ENCODE data around the gene NMB. TPM values are rescaled to one million over a fixed set of nuclear protein-coding genes. Genes with fewer than 3 reads are reported as not detected.
A peak's percentile ranks its signal among the peaks of the same experiment; 100 is the strongest.

The NMB gene
- total and polyA plus RNA-seq, 2 of the 13 experiments (the other 11 are each of a cell fraction or from before 2014, with no cell fraction given), result 10.4 to 25.4 TPM

- Histone ChIP-seq H3K36me3 (replicated peaks in 1 of 2; ENCODE audit: control insufficient read depth in 1 of 2, insufficient read depth in 2 of 2, low read length in 2 of 2) (peaks cover 9 to 50% of the 10 kb centered on the region in 2 experiments), H3K9ac (ENCODE audit: insufficient read depth, low read depth, low read length) (no peak overlapping the region), H3K9me3 (ENCODE audit: low read length) (no peaks in the 10 kb centered on the region), H3K27ac (ENCODE audit: extremely low read length, insufficient read depth, low read length) (no peak overlapping the region), H3K27me3 (ENCODE audit: control insufficient read depth in 1 of 2, insufficient read depth in 2 of 2, low read length in 2 of 2) (no peaks in the 10 kb centered on the region), H3K4me1 (ENCODE audit: insufficient read depth, low read length) (no peaks in the 10 kb centered on the region), H3K79me2 (ENCODE audit: insufficient read depth, low read length) (no peaks in the 10 kb centered on the region), H3K4me3 (replicated peaks in 1 of 3; ENCODE audit: insufficient read depth in 1 of 3, low read depth in 2 of 3, low read length in 3 of 3) (no peak overlapping the region), H2AFZ (ENCODE audit: low read length) (no peak overlapping the region), H3K4me2 (ENCODE audit: low read depth, low read length) (no peak overlapping the region), H4K20me1 (ENCODE audit: insufficient read depth, low read length) (no peaks in the 10 kb centered on the region)
- FAIRE-seq, result no peak
- no peak for ATAC-seq
- ChIA-PET POLR2A (no interaction called here), CTCF (ENCODE audit: low intra/inter-chr PET ratio, low total read pairs) (no interaction called here)
- TF ChIP-seq CEBPB (IDR thresholded peaks at IDR 0.05; ENCODE audit: borderline replicate concordance, low read depth, low read length) (peak; percentile 69; the same call in 1 of the 2 replicates), PRDM15 (CRISPR knock-in tag; IDR thresholded peaks at IDR 0.05) (no peak), FOXA3 (CRISPR knock-in tag; IDR thresholded peaks at IDR 0.05) (no peak), CEBPG (CRISPR knock-in tag; IDR thresholded peaks at IDR 0.05) (peak; percentile 66), ZNF598 (CRISPR knock-in tag; IDR thresholded peaks at IDR 0.05; ENCODE audit: borderline replicate concordance) (no peak), ZBTB4 (CRISPR knock-in tag; IDR thresholded peaks at IDR 0.05; ENCODE audit: borderline replicate concordance) (no peak)
- in situ Hi-C loops (cut with HindIII; ENCODE audit: extremely low pct_ligation_motif_present, low pct_unique_long_range_greater_than_20kb), result no loop called here
- no TSS peak for BruUV-seq (replicated peaks)
- DNase-seq (ENCODE audit: low spot score), result no peak
- intact Hi-C loops (cut with micrococcal nuclease; ENCODE audit: unreplicated experiment), result no loop called here
- 93% methylated on average over 3 of the region's 3 CpGs for WGBS (ENCODE audit: low lambda C conversion rate)
Measured at GRCh38 chr15:84681831-84682230, 23.8 kb upstream of the NMB start.
